Stimulated activated CD4-positive, alpha-beta T cell treated with anti-CD3 and anti-CD28 coated beads, TNF-alpha, amount 100 ng/mL, for 24 hours (primary cell): Measurements from ENCODE around the gene TASP1.
"Not testable (repeated sequence)": the region's sequence is repeated elsewhere in the genome, so short reads cannot be mapped to it uniquely, and the experiment has no call there.

Experiments
- DNase-seq, 3 experiments: peaks; one replicate each; pipeline ENCODE4 v3.0.0-alpha.2; 2020; ENCODE audit warnings: low read depth in 3 of 3

The TASP1 gene

GRCh38 chr20:13648291-13649228, 9.8 kb upstream of the TASP1 start:
- no peak for DNase-seq

GRCh38 chr20:13644010-13644409, 5.3 kb upstream of the TASP1 start:
- DNase-seq, result no peak

- no peak for DNase-seq
These were observed 392 bp upstream of the TASP1 start for GRCh38 chr20:13639150-13639497.

GRCh38 chr20:13638162-13638495, 603 bp downstream of the TASP1 start:
- DNase-seq, result no peak

GRCh38 chr20:13632431-13632830, 6.3 kb downstream of the TASP1 start:
- DNase-seq, result no peak

GRCh38 chr20:13627525-13627924, 11.2 kb downstream of the TASP1 start:
- DNase-seq, result not testable (repeated sequence)

- no peak for DNase-seq
These were observed 12.0 kb downstream of the TASP1 start for GRCh38 chr20:13626724-13627123.

- DNase-seq, result no peak
These were observed 13.3 kb downstream of the TASP1 start for GRCh38 chr20:13625304-13625979.

GRCh38 chr20:13619415-13619814, 19.3 kb downstream of the TASP1 start:
- DNase-seq, result not testable (repeated sequence)

GRCh38 chr20:13618456-13618855, 20.3 kb downstream of the TASP1 start:
- DNase-seq, result not testable (repeated sequence)

- DNase-seq, result not testable (repeated sequence)
These were observed 21.1 kb downstream of the TASP1 start for GRCh38 chr20:13617585-13617984.

- DNase-seq, result not testable (repeated sequence)
These were observed 22.0 kb downstream of the TASP1 start for GRCh38 chr20:13616713-13617112.

- DNase-seq, result no peak
These were observed 24.8 kb downstream of the TASP1 start for GRCh38 chr20:13613917-13614316.

GRCh38 chr20:13611611-13612125, 27.1 kb downstream of the TASP1 start:
- no peak for DNase-seq

- no peak for DNase-seq
These were observed 28.5 kb downstream of the TASP1 start for GRCh38 chr20:13610184-13610583.

GRCh38 chr20:13608066-13608465, 30.7 kb downstream of the TASP1 start:
- no peak for DNase-seq

- not testable (repeated sequence) for DNase-seq
These were observed 45.3 kb downstream of the TASP1 start for GRCh38 chr20:13593423-13593822.

GRCh38 chr20:13588049-13588448, 50.7 kb downstream of the TASP1 start:
- no peak for DNase-seq

- DNase-seq, result no peak
These were observed 51.4 kb downstream of the TASP1 start for GRCh38 chr20:13587370-13587769.

GRCh38 chr20:13586133-13586532, 52.6 kb downstream of the TASP1 start:
- DNase-seq, result no peak

- DNase-seq, result no peak
These were observed 57.3 kb downstream of the TASP1 start for GRCh38 chr20:13581451-13581850.

GRCh38 chr20:13580707-13581106, 58.0 kb downstream of the TASP1 start:
- no peak for DNase-seq

GRCh38 chr20:13574071-13574470, 64.7 kb downstream of the TASP1 start:
- DNase-seq, result no peak
